ENCODE measurements around the gene TP53I13.

Gene TP53I13

DNA sequence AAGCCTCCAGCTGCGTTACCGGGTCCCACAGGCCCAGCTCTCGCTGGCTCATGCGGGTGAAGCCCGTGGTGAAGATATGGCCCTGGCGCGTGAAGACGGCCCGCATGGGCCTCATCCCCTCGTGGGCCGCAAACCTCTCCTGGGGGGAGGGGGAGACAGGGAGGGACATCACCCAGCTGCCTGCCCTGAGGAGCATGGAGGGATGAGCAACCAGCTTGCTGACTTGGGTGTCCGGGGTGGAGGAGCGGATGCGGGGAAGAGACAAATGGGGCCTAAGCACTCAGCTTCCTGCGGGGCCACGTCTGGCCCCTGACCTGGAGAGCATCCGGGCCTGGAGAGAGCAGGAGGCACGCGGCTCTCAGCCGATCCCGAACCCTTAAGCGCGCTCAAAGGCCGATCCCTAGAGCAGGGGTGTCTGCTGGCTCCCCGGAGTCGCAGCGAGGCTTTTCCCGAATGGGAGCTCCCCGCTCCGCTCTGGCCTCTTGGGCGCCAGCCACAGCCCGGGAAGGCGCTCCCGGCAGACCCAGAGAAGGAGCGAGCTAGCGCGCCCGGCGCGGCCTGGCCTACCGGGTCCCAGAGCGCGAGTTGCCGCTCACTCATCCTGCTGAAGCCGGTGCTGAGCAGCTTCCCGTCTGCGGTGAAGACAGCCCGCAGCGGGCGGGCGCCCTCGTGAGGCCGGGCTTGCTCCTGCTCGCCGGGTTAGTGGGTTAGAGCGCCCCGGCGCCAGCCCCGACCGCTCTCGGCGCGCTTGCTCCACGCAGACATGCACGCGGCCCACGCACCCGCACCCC lies 49.2 kb downstream of the TP53I13 start:
- peak; percentile 92 for DNase-seq

DNA sequence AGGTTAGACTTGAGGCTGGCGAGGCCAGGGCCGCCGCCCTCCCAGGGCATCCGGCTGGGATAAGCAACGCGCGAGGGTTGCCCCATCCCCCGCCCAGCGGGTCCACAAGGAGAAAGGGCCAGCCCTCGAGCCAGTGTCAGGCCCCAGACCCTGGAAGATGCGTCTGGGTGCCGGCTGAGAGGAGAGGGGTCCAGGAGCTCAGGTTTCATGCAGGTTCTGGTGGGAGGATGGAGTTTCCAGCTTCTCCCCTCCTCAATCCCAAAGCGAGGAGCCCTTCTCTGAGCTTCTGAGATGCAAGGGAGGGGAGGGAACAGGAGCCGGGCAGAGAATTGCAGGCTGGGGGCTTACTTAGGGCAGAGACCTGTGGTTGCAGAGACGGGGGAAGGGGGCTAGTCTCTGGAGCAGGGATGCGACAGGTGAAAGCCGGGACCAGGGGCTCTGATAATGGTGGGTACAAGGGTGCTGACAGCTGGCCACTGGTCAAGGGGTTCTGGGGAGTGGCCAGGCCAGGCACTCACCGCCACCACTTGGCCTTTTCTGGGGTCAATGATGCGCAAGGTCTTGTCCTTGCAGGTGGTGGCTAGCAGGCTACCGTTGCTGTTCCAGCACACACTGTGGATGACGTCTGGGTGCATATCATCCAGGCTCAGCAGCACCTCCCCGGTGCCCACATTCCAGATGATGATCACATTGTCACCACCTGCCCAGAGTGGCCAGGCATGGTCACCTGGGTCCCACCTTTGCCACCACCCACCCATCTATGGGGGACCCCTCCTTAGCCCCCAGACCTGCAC lies 50.0 kb downstream of the TP53I13 start:
- DNase-seq = peak; percentile 61

DNA sequence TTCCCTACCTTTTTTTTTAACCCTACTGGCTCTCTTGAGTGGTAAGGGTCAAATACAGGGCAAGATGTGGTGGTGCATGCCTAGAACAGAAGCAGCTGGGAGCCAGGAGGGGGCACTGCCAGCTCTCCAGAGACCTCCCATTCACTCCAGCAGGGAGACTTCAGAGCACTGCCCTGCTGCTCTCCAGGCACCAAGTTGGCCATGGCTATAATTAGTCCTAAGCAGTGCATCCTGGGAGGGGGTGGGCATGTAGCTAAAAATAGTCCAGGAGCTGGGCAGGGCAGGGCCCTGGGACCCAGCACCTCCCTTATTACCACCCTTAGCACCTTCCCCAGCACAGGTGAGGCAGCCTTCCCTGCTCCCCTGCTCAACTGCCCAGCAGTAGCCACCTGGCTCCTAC lies 50.8 kb downstream of the TP53I13 start:
- peak; percentile 48 for DNase-seq

DNA sequence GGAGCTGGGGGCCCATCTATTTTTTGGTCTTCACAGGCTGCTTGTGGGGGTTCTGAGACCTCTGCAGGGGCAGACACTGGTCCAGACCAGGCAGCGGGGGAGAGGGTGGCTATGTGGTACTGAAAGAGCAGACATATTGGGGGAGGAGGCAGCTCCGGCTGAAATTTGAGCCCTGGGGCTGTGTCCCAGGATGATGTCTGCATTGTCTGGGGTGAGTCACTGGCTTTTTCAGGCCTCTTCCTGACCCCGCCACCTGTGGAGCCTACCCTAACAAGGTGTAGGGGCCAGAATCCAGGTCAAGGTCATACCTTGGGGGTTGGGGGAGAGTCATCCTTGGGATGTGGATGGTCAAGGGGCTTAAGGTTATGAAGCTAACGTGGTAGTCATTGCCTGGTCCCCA lies 51.8 kb downstream of the TP53I13 start:
- no peak for DNase-seq

DNA sequence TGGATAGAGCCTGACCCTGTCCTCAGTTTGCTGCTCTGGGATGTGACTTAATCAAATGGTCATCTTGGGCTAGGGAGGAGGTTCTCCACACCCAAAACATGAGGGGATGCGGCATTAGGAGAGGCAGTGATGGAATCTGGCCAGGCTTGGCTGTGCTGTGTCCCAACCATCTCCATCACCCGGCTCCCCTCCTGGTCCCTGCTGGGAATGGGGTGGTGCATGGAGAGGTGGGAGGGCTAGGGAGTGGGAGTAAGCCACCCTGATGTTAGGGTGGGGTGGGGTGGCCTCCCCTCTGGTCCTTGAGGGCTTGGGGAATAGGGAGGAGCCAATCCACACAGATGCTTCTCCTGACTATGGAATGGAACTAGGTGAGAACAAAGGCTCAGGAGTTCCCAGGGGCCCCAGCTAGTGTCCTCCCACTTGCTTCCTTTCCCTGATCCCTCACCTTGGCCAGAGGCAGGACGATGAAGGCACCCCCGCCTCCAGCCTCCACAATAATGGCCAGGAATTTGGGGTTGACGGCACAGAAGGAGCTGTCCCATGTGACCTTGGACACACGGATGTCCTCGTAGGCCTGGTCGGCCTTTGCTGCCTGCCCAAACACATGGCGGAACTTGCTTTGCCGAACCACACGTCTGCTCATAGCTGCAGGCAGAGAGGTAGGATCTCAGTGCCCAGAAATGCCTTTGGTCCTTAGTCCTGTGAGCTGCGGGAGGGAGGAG lies 52.4 kb downstream of the TP53I13 start:
- no peak for DNase-seq

DNA sequence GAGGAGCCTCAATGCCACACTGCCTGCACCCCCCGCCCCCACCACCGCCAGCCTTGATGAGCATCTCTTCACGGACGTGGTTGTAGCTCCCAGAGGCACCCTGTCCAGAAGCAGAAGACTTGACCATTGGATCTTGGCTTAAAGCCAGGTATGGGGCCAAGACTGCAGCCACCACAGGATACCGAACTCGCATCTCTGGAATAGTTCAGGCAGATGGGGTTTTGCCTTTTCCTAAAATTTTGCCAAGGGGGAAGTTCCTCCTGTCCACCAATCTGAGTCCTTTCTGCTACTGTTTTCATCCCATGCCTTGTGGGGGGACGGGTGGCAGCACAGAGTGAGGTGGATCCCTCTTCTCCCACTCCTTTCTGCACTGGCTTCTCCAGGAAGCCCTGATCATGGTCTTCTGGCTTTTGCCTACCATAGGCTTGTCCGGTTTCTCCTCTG lies 53.3 kb downstream of the TP53I13 start:
- no peak for DNase-seq
